GM21423 (cell line): ENCODE data around the gene SPAG16.
A peak's percentile ranks its signal among the peaks of the same experiment; 100 is the strongest.

Experiments used
- ATAC-seq: cut with Tn5 transposase; IDR thresholded peaks from one replicate; pipeline ENCODE4 v1.9.1; 2021; ENCODE audit warnings: mild to moderate bottlenecking, moderate library complexity; ENCODE audit not compliant: unreplicated experiment

SPAG16 gene

GRCh38 chr2:213537579-213537978, 253.3 kb downstream of the SPAG16 start:
- ATAC-seq, result peak; percentile 71

GRCh38 chr2:213544940-213545339, 260.7 kb downstream of the SPAG16 start:
- no peak for ATAC-seq

GRCh38 chr2:213545481-213545880, 261.2 kb downstream of the SPAG16 start:
- ATAC-seq, result no peak

- no peak for ATAC-seq
Observed at GRCh38 chr2:213545964-213546475, 261.8 kb downstream of the SPAG16 start.

- ATAC-seq, result no peak
Observed at GRCh38 chr2:213551526-213551925, 267.3 kb downstream of the SPAG16 start.

- no peak for ATAC-seq
Observed at GRCh38 chr2:213559053-213559452, 274.8 kb downstream of the SPAG16 start.

- ATAC-seq, result no peak
Observed at GRCh38 chr2:213561759-213562158, 277.5 kb downstream of the SPAG16 start.

- no peak for ATAC-seq
Observed at GRCh38 chr2:213562539-213563180, 278.4 kb downstream of the SPAG16 start.

GRCh38 chr2:213566846-213567245, 282.6 kb downstream of the SPAG16 start:
- no peak for ATAC-seq

- no peak for ATAC-seq
Observed at GRCh38 chr2:213609570-213610170, 325.4 kb downstream of the SPAG16 start.

GRCh38 chr2:213627054-213627710, 342.9 kb downstream of the SPAG16 start:
- no peak for ATAC-seq

- ATAC-seq, result no peak
Observed at GRCh38 chr2:213627835-213628460, 343.7 kb downstream of the SPAG16 start.

GRCh38 chr2:213640738-213641425, 356.6 kb downstream of the SPAG16 start:
- no peak for ATAC-seq

- ATAC-seq, result no peak
Observed at GRCh38 chr2:213644926-213645325, 360.7 kb downstream of the SPAG16 start.

- ATAC-seq, result no peak
Observed at GRCh38 chr2:213649176-213649575, 364.9 kb downstream of the SPAG16 start.

GRCh38 chr2:213664817-213665216, 380.6 kb downstream of the SPAG16 start:
- ATAC-seq, result no peak

- ATAC-seq, result no peak
Observed at GRCh38 chr2:213669657-213670056, 385.4 kb downstream of the SPAG16 start.

- no peak for ATAC-seq
Observed at GRCh38 chr2:213678437-213679218, 394.4 kb downstream of the SPAG16 start.

GRCh38 chr2:213679894-213680293, 395.6 kb downstream of the SPAG16 start:
- ATAC-seq, result no peak

- no peak for ATAC-seq
Observed at GRCh38 chr2:213682276-213682675, 398.0 kb downstream of the SPAG16 start.
